Measurements from ENCODE around the gene HYAL1.

DNA sequence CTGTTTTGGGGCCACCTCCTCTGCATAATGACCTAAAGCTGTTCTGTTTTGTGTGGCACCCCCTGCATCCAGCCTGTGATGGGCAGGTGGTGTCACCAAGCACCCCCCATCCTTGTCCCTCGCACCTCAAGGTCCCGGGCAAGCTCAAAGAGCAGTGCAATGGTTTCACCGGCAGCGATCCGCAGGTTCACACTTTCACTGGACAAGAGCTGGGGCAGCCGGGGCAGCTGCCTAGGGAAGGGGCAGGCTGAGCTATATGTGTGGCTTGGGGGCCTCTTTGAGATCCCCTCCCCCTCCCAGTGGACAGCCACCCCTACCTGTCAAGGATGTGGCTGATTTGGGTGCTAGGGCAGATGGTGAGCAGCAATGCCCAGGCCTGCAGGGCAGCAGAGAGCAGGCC, 14.2 kb downstream of the HYAL1 start:
- TF ChIP-seq, protein P1, sequence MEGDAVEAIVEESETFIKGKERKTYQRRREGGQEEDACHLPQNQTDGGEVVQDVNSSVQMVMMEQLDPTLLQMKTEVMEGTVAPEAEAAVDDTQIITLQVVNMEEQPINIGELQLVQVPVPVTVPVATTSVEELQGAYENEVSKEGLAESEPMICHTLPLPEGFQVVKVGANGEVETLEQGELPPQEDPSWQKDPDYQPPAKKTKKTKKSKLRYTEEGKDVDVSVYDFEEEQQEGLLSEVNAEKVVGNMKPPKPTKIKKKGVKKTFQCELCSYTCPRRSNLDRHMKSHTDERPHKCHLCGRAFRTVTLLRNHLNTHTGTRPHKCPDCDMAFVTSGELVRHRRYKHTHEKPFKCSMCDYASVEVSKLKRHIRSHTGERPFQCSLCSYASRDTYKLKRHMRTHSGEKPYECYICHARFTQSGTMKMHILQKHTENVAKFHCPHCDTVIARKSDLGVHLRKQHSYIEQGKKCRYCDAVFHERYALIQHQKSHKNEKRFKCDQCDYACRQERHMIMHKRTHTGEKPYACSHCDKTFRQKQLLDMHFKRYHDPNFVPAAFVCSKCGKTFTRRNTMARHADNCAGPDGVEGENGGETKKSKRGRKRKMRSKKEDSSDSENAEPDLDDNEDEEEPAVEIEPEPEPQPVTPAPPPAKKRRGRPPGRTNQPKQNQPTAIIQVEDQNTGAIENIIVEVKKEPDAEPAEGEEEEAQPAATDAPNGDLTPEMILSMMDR (IDR thresholded peaks at IDR 0.05), result no peak
- no peak for TF ChIP-seq EZH2phosphoT487 (IDR thresholded peaks at IDR 0.05)
